GM18505 (cell line): Measurements from ENCODE around the gene PTPN22.

Experiments used
- ATAC-seq: cut with Tn5 transposase; IDR thresholded peaks from one replicate; pipeline ENCODE4 v1.9.1; 2021; ENCODE audit not compliant: unreplicated experiment
- POLR2A ChIP-seq: IDR thresholded peaks from 4 replicates; pipeline ENCODE4 v1.6.1; 2011; ENCODE audit warnings: borderline replicate concordance; ENCODE audit not compliant: insufficient read depth, insufficient read length; ENCODE audit errors: extremely low read depth

The PTPN22 gene

DNA sequence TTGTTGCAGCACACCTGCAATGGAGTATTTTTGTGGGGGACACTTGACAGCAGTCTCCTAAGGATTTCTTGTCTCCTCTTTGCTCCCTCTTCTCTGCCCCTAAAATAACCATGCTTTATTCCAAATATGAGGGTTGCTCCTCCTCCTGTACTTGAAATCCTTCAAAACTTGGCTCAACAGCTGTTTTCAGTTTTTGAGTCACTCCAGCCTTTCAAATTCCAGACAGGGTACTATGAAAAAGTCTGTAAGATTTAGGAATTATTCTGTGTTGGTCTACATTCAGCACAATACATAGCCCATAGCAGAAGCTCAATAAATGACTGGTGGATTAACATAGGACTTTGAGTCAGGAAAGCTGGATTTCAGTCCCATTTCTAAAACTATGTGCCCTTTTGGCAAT is 27.6 kb upstream of the PTPN22 start:
- TF ChIP-seq POLR2A: no peak
- ATAC-seq: no peak

- no peak for ATAC-seq
- no peak for TF ChIP-seq POLR2A
Observed at GRCh38 chr1:113898241-113898814, 26.8 kb upstream of the PTPN22 start.

- no peak for TF ChIP-seq POLR2A
- ATAC-seq: no peak
Observed at GRCh38 chr1:113895961-113896360, 24.4 kb upstream of the PTPN22 start.

DNA sequence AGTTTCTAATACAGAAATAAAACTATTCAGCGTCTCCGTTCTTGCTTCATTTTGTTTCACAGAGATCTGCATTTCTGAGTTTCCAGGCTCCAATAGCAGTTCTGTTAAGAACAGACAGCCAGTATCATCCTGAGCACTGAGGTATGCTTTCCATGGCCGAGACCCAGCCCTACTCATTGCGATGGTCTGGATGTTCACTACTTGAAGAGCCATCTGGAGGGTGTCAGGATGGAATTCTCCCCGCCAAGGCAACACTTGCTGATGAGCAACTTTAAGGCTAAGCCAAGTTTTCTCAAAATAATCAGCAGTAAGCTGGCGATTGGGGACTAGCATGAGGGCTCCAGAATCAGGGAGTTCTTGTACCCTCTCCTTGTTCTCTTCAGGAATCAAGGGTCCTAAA is 23.6 kb upstream of the PTPN22 start:
- ATAC-seq: no peak
- no peak for TF ChIP-seq POLR2A

DNA sequence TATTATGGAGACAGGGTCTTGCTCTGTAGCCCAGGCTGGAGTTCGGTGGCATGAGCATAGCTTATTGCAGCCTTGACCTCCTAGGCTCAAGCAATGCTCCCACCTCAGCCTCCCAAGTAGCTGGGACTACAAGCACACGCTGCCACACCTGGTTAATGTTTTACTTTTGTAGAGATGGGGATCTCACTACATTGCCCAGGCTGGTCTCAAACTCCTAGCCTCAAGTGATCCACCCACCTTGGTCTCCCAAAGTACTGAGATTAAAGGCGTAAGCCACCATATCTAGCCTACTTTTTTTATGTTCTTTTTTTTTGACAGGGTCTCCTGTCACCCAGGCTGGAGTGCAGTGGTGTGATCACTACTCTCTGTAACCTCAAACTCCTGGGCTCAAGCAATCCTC is 21.8 kb upstream of the PTPN22 start:
- no peak for ATAC-seq
- TF ChIP-seq POLR2A: no peak

- TF ChIP-seq POLR2A: no peak
- ATAC-seq: no peak
Observed at GRCh38 chr1:113891631-113892220, 20.2 kb upstream of the PTPN22 start.

GRCh38 chr1:113890816-113891215 is 19.3 kb upstream of the PTPN22 start:
- TF ChIP-seq POLR2A: no peak
- ATAC-seq: no peak

DNA sequence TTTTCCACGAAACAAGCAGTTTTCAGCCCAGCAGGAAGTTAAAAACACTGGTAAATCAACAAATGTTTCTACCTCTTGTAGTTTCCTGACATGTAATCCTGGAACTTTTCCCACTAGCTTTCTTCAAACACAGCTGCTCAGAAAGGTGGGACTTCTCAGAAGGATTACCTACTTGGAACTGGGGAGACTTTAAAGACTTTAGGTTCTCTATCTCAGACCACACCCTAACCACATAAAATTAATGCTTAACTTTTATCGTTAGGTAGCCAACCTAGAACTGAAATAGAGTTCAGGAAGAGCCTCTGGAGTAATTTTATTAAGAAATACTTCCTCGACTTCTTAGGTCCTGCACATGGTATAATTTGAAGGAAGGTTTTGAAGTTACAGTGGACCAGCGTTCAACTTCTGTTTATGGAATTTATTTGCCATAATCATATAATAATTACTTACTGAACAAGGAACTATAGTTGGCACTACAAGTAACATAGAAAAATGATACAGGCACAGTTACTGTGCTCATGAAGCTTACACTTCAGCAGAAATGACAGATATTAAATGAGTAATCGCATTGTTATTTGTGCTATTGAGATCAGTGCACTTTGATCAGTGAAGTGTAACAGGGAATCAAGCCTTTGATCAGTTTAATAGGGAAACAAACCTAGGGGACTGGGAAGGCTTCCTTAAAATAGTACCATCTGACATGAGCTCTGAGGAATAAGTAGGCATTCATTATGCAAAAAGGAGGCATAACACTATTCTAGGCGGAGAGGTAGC is 16.1 kb upstream of the PTPN22 start, which contains the start of gene BCL2L15:
Gene BCL2L15, minus strand, starts transcription at position 180 of the 774 bp plus-strand sequence. CDS start 206 bp downstream, outside the sequence.
- no peak for ATAC-seq
- no peak for TF ChIP-seq POLR2A

- no peak for ATAC-seq
- no peak for TF ChIP-seq POLR2A
Observed at GRCh38 chr1:113886417-113887401, 15.2 kb upstream of the PTPN22 start.

DNA sequence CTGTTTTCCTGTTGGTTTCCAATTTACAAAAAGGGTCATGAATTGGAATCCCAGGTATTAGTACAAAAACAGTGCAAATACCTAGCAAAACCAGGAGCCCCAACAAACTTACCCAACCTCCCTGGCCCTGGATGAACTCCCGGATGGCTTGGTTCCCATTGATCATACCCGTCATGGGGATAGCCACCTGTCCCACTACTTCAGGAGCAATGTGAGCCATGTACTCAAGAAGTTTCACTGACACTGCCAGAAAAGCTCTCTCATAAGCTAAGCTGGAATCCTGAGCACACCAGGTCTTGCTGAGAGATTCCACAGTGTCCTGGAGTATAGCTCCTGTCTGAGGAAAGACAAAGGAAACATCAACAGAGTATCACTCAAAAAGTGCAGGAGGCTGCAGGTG is 10.1 kb upstream of the PTPN22 start:
- TF ChIP-seq POLR2A: no peak
- ATAC-seq: no peak

GRCh38 chr1:113879739-113880038 is 8.2 kb upstream of the PTPN22 start:
- ATAC-seq: no peak
- no peak for TF ChIP-seq POLR2A

DNA sequence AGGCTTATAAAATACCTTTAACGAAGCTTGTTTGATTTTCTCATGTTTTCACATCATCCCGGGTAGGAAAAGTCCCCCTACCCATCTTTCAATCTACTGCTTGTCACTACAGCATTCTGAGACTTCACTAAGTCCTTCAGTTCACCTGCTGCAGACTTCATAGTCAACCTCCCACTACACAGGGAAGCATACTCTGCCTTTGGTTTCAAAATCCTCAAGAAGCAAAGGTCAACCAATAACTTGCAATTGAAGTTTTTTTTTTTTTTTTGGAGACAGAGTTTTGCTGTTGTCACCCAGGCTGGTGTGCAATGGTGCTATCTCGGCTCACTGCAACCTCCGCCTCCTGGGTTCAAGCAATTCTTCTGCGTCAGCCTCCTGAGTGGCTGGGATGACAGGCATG is 4.7 kb upstream of the PTPN22 start:
- ATAC-seq: no peak

DNA sequence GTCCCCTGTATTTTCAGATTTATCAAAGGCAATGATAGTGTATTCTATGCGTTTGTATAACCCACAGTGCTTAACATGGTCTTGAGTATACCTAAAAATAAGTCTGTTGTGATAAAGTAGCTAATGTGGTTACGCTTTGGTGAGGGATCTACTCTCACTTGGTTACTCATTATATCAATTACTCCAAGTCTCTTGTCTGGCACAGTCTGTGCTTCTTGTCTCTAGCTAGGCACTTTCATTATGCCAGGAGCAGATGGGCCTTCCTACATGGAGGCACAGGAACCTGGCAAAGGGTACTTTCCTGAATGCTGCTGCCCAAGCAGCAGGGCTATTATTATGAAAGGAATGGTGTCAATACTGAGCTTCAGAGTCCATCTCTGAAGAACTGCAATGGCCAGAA is 4.2 kb upstream of the PTPN22 start:
- no peak for TF ChIP-seq POLR2A
- ATAC-seq: no peak

More for the DNA sequence above, 4.7 kb upstream of the PTPN22 start:
- no peak for TF ChIP-seq POLR2A
